Nephron progenitor cell (in vitro differentiated cells): ENCODE measurements around the gene CCL2.

ENCODE experiments used
- DNase-seq: peaks from one replicate; pipeline ENCODE4 v3.0.0; 2021
- H3K27ac Mint-ChIP-seq: 2 replicates; pipeline ENCODE4 v1.8.0; 2021; ENCODE audit warnings: mild to moderate bottlenecking, moderate library complexity, mixed read lengths
- H3K27me3 Mint-ChIP-seq: 2 replicates; pipeline ENCODE4 v1.8.0; 2021; ENCODE audit warnings: mild to moderate bottlenecking, low read depth, mixed read lengths; ENCODE audit not compliant: poor library complexity
- H3K36me3 Mint-ChIP-seq: 2 replicates; pipeline ENCODE4 v1.8.0; 2021; ENCODE audit warnings: low read depth, mixed read lengths
- H3K4me1 Mint-ChIP-seq: 2 replicates; pipeline ENCODE4 v1.8.0; 2021; ENCODE audit warnings: mixed read lengths
- H3K4me3 Mint-ChIP-seq: 2 replicates; pipeline ENCODE4 v1.8.0; 2021; ENCODE audit warnings: mild to moderate bottlenecking, moderate library complexity, mixed read lengths
- H3K9me3 Mint-ChIP-seq: 2 replicates; pipeline ENCODE4 v1.8.0; 2021; ENCODE audit warnings: mild to moderate bottlenecking, moderate library complexity, mixed read lengths
- TF ChIP-seq, protein P1 (sequence below): fragments of 200-600 bp; sonication (generic); IDR thresholded peaks from 2 replicates; pipeline ENCODE4 v1.5.0; 2021; ENCODE audit warnings: antibody characterized with exemption

CCL2 gene

DNA sequence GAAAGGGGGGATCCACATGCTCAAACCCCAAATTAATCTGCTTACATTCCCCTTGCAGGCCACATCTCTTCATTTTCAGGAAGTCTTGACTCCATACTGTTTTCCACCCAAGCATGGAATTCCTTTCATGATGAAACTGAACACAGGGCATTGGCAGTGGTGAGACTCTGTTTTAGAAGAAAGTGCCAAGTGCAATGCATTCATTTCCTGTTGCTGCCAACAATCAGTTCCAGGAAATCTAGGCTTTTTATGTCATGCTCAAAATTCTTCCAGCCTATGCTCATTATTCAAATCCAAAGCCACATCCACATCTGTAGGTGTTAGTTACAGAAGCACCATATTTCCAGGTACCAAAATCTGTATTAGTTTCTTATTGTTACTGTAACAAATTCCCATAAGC, 4.1 kb downstream of the CCL2 start:
- no peak for DNase-seq
- Mint-ChIP-seq H3K27me3 (peaks cover 18% of the 10 kb centered on the region), H3K9me3 (no peaks in the 10 kb centered on the region), H3K36me3 (no peaks in the 10 kb centered on the region), H3K4me3 (no peak overlapping the region), H3K27ac (peak overlapping the region; percentile 34), H3K4me1 (peaks cover 34% of the 10 kb centered on the region)
- TF ChIP-seq, protein P1, sequence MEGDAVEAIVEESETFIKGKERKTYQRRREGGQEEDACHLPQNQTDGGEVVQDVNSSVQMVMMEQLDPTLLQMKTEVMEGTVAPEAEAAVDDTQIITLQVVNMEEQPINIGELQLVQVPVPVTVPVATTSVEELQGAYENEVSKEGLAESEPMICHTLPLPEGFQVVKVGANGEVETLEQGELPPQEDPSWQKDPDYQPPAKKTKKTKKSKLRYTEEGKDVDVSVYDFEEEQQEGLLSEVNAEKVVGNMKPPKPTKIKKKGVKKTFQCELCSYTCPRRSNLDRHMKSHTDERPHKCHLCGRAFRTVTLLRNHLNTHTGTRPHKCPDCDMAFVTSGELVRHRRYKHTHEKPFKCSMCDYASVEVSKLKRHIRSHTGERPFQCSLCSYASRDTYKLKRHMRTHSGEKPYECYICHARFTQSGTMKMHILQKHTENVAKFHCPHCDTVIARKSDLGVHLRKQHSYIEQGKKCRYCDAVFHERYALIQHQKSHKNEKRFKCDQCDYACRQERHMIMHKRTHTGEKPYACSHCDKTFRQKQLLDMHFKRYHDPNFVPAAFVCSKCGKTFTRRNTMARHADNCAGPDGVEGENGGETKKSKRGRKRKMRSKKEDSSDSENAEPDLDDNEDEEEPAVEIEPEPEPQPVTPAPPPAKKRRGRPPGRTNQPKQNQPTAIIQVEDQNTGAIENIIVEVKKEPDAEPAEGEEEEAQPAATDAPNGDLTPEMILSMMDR = no peak

DNA sequence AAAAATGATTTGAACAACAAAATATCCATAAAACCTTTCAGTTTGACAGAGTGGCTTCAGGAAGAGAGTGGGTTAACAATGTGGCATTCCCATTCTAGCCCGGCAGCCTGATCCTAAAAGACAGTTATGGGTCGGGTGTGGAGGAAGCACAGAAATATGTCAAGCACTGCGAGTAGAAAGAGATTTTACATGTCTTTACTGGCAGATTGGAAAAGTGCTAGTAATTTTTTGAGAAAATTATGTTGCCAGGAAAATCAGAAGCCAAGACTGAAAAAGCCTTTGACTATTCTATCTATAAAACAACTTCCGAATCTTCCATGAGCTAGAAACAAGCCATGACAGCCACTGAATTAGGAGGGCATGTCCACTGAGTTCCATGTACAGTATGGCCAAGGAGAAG, 5.8 kb downstream of the CCL2 start:
- Mint-ChIP-seq H3K4me3 (no peak overlapping the region), H3K4me1 (peaks cover 25% of the 10 kb centered on the region), H3K27me3 (peaks cover 14% of the 10 kb centered on the region), H3K9me3 (no peaks in the 10 kb centered on the region), H3K36me3 (no peaks in the 10 kb centered on the region), H3K27ac (no peak overlapping the region)
- DNase-seq = no peak
- TF ChIP-seq, protein P1 = no peak

DNA sequence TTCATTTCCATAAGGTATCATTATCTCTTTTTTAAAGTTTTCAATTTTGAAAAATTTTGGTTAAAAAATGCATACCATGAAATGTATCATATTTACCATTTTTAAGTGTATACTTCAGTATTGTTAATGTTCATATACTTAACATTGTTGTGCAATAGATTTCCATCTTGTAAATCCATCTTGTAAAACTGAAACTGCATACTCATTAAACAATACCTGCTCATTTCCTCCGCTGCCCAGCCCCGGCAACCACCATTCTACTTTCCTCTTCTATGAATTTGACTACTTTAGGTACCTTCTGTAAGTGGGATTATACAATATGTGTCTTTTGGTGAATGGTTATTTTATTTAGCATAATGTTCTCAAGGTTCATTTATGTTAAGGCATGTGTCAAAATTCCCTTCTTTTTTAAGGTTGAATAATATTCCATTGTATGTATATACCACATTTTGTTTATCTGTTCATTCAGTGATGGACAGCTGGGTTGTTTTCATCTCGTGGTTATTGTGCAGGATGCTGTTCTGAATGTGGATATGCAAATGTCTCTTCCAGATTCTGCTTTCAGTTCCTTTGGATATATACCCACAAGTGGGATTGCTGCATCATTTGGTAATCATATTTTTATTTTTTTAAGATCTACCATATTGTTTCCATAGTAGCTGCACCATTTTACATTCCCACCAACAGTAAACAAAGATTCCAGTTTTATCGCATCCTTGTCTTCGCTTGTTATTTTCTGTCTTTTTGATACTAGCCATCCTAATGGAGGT, 6.7 kb downstream of the CCL2 start:
- Mint-ChIP-seq H3K9me3 (no peaks in the 10 kb centered on the region), H3K4me1 (peaks cover 25% of the 10 kb centered on the region), H3K4me3 (no peak overlapping the region), H3K27ac (no peak overlapping the region), H3K36me3 (no peaks in the 10 kb centered on the region), H3K27me3 (peaks cover 14% of the 10 kb centered on the region)
- DNase-seq = no peak
- TF ChIP-seq, protein P1 = no peak

DNA sequence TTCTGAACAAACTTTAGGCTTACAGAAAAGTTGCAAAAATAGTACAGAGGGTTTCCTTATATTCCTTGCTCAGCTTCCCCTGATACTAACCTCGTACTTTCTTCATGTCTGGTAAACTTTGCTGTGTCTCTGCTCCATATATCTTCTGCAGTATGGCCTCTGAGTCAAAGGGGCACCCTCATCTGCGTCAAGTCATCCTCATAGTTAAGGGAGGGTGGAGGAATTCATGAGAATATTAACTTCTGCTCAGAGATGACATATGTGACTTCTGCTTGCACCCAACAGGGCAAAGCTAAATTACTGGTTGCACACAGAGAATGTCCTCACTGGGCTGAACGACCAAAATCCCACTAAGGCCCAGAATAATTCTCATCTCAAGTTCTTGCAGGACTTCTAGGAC, 10.6 kb downstream of the CCL2 start:
- Mint-ChIP-seq H3K36me3 (no peaks in the 10 kb centered on the region), H3K27me3 (peaks cover 11% of the 10 kb centered on the region), H3K9me3 (no peaks in the 10 kb centered on the region), H3K27ac (no peak overlapping the region), H3K4me3 (no peak overlapping the region), H3K4me1 (no peaks in the 10 kb centered on the region)
- TF ChIP-seq, protein P1 = no peak
- no peak for DNase-seq

DNA sequence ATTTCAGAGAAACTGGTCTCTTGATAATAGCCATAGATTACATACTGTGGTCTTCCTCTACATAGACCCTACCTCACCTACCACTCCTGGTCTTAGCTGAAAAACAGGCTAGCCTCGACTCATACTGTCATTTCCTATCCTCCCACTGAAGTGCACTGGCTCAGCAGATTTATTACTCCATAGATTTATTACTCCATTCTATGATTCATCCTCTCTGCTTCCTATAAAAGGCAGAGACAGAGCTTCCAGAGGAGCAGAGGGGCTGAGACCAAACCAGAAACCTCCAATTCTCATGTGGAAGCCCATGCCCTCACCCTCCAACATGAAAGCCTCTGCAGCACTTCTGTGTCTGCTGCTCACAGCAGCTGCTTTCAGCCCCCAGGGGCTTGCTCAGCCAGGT, 14.9 kb downstream of the CCL2 start, which contains the start of gene CCL7:
Gene CCL7, plus strand, starts transcription at position 253 of the 400 bp plus-strand sequence. Its CDS starts 70 bp downstream, at position 323.
- H3K9me3 Mint-ChIP-seq = no peaks in the 10 kb centered on the region
- H3K27me3 Mint-ChIP-seq = peaks cover 29% of the 10 kb centered on the region
- H3K27ac Mint-ChIP-seq = no peak within 1 kb of the TSS
- no peak within 1 kb of the TSS for H3K4me3 Mint-ChIP-seq
- no peaks in the 10 kb centered on the region for H3K4me1 Mint-ChIP-seq
- H3K36me3 Mint-ChIP-seq = no peaks in the 10 kb centered on the region
- DNase-seq = no peak
- TF ChIP-seq, protein P1 = no peak

DNA sequence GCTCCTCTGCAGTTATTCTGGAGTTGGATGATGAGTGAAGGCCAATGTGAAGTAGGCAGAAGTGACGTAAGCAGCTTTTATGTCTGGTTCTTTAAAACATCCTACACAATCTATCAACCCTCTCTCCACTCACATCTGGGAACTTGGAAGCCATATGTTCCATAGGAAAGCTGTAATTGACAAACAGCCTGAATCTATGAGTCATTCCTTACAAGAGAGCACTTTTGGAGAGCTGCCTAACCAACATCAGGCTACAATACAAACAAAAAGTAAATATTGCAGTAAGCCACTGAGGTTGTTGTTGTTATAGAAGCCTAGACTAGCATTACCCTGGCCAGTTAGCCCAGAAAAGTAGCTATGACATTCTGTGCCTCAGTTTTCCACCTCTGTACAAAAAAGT, 20.8 kb downstream of the CCL2 start:
- H3K27ac Mint-ChIP-seq = no peak overlapping the region
- peaks cover 22% of the 10 kb centered on the region for H3K27me3 Mint-ChIP-seq

More for the DNA sequence above, 20.8 kb downstream of the CCL2 start:
- no peaks in the 10 kb centered on the region for H3K4me1 Mint-ChIP-seq
- no peak for DNase-seq
- TF ChIP-seq, protein P1 = no peak
- H3K36me3 Mint-ChIP-seq = no peaks in the 10 kb centered on the region
- no peak overlapping the region for H3K4me3 Mint-ChIP-seq
- no peaks in the 10 kb centered on the region for H3K9me3 Mint-ChIP-seq
